Measurements from ENCODE around the gene NRBF2.
"Not testable (repeated sequence)": the region's sequence is repeated elsewhere in the genome, so short reads cannot be mapped to it uniquely, and the experiment has no call there.

NRBF2 gene

GRCh38 chr10:63119041-63119440, 14.1 kb upstream of the NRBF2 start:
- DNase-seq (ENCODE audit: low spot score), result no peak

GRCh38 chr10:63120554-63120953, 12.6 kb upstream of the NRBF2 start:
- DNase-seq (ENCODE audit: low spot score), result peak; percentile 30

GRCh38 chr10:63123727-63124362, 9.3 kb upstream of the NRBF2 start:
- no peak for DNase-seq (ENCODE audit: low spot score)

- DNase-seq (ENCODE audit: low spot score), result no peak
Observed at GRCh38 chr10:63125459-63125858, 7.7 kb upstream of the NRBF2 start.

- no peak for DNase-seq (ENCODE audit: low spot score)
Observed at GRCh38 chr10:63128443-63128842, 4.7 kb upstream of the NRBF2 start.

- DNase-seq (ENCODE audit: low spot score), result no peak
Observed at GRCh38 chr10:63129888-63130287, 3.2 kb upstream of the NRBF2 start.

GRCh38 chr10:63132651-63133055, 475 bp upstream of the NRBF2 start:
- DNase-seq (ENCODE audit: low spot score), result no peak

- DNase-seq (ENCODE audit: low spot score), result no peak
Observed at GRCh38 chr10:63133821-63134557, 861 bp downstream of the NRBF2 start.

- DNase-seq (ENCODE audit: low spot score), result no peak
Observed at GRCh38 chr10:63137306-63137705, 4.2 kb downstream of the NRBF2 start.

GRCh38 chr10:63140077-63140476, 6.9 kb downstream of the NRBF2 start:
- no peak for DNase-seq (ENCODE audit: low spot score)

GRCh38 chr10:63142136-63142535, 9.0 kb downstream of the NRBF2 start:
- no peak for DNase-seq (ENCODE audit: low spot score)

- DNase-seq (ENCODE audit: low spot score), result no peak
Observed at GRCh38 chr10:63143987-63144386, 10.9 kb downstream of the NRBF2 start.

- DNase-seq (ENCODE audit: low spot score), result no peak
Observed at GRCh38 chr10:63145782-63146181, 12.7 kb downstream of the NRBF2 start.

- no peak for DNase-seq (ENCODE audit: low spot score)
Observed at GRCh38 chr10:63146503-63146902, 13.4 kb downstream of the NRBF2 start.

GRCh38 chr10:63150745-63151144, 17.6 kb downstream of the NRBF2 start:
- DNase-seq (ENCODE audit: low spot score), result no peak

GRCh38 chr10:63153868-63154545, 20.9 kb downstream of the NRBF2 start:
- not testable (repeated sequence) for DNase-seq (ENCODE audit: low spot score)

- no peak for DNase-seq (ENCODE audit: low spot score)
Observed at GRCh38 chr10:63154546-63155387, 21.6 kb downstream of the NRBF2 start.

GRCh38 chr10:63155388-63156020, 22.4 kb downstream of the NRBF2 start:
- no peak for DNase-seq (ENCODE audit: low spot score)

GRCh38 chr10:63156236-63156635, 23.1 kb downstream of the NRBF2 start:
- DNase-seq (ENCODE audit: low spot score), result no peak

GRCh38 chr10:63157845-63158624, 24.9 kb downstream of the NRBF2 start:
- peak; percentile 45 for DNase-seq (ENCODE audit: low spot score)

- DNase-seq (ENCODE audit: low spot score), result no peak
Observed at GRCh38 chr10:63161592-63161991, 28.5 kb downstream of the NRBF2 start.
